NCI-H1105 treated with DMSO at 0.1 percent for 48 hours (cell line): ENCODE data around the gene MAP4K5.
A peak's percentile ranks its signal among the peaks of the same experiment; 100 is the strongest.
"Not testable (repeated sequence)": the region's sequence is repeated elsewhere in the genome, so short reads cannot be mapped to it uniquely, and the experiment has no call there.

Source experiments
- DNase-seq: peaks from one replicate; lab custom pipeline; 2025; lab: John Stamatoyannopoulos, UW

MAP4K5 gene

DNA sequence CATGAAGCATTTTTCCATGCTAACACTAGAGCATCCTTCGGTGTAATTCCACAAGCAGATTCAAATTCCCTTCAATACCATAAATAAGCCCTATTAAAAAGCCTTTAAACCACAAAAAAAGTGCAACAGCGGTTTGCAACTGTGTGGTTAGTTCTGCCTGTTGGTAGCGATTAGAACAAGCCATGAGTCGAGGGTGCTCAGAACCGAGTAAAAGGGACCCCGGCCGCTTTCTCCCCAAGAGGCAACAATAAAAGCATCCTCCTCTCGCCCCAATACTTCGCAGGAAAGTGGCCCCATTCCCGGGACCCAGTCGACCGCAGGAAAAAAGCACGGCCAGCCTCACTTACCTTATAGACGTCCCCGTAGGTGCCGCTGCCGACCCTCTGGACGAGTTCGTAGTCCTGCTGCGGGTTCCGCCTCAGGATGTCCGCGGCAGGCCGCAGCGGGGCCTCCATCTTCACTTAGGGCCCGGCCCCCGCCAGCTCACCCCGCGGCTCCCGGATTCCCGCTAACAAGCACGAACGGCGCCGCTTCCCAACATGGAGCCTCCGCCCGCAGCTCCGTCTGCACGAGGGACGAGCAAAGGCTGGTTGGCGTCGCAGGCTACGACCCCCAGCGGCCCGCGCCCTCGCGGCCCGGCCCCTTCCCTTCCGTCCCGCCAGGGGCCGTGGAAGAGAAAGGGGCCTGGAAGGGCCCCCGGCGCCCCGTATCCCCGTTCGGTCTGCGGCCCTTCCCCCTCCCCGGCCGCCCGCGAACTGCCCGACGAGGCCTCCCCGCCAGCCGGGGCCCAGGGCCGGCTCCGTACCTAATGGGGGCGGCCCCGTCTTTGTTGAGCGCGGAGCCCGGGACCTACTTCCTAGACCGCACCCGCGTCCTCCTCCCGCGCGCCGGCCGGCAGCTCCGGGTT, 521 bp downstream of the MAP4K5 start:
- DNase-seq, result peak; percentile 59

DNA sequence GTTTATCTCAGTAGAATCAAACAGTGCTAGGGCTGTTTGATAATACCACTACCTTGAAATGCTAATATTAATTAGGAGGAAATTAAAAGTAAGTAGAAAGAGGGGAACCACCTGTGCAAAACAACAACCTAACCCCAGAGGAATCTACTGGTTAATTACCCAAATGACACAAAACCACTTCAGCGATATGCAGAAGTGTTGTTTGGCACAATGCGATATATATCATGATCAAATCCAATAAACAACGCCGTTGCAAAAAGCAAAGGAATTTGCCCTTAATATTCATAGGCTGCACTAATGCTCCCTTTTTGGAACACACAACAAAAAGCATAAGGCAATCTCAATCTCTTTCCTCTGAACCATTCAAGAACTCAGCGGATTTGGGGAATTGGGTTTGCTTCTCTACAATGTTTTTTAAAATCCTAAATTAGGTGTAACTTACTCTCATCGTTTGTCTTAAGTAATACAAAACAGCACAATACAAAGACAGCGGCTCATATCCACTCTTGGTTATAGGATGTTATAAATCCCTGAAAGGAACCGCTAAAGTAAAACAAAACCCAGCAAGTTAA, 1.5 kb downstream of the MAP4K5 start:
- peak; percentile 18 for DNase-seq

DNA sequence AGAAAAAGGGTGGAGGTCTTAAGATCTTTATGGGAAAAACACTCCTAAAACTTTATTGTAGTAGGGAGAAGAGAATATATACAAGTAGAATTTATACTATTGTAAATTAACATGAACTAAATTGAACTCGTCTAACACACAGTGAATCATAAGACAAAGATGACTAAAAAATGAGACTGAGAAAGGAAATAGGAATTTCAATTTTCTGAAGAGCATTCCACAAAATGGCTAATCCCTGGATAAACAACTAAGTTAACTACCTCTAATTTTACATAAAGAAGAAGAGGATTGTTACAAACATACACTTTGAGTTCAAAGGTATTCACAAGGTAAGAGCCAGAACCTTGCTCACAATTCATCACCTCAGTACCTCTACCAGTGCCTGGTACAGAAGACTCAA, 2.0 kb downstream of the MAP4K5 start:
- no peak for DNase-seq

DNA sequence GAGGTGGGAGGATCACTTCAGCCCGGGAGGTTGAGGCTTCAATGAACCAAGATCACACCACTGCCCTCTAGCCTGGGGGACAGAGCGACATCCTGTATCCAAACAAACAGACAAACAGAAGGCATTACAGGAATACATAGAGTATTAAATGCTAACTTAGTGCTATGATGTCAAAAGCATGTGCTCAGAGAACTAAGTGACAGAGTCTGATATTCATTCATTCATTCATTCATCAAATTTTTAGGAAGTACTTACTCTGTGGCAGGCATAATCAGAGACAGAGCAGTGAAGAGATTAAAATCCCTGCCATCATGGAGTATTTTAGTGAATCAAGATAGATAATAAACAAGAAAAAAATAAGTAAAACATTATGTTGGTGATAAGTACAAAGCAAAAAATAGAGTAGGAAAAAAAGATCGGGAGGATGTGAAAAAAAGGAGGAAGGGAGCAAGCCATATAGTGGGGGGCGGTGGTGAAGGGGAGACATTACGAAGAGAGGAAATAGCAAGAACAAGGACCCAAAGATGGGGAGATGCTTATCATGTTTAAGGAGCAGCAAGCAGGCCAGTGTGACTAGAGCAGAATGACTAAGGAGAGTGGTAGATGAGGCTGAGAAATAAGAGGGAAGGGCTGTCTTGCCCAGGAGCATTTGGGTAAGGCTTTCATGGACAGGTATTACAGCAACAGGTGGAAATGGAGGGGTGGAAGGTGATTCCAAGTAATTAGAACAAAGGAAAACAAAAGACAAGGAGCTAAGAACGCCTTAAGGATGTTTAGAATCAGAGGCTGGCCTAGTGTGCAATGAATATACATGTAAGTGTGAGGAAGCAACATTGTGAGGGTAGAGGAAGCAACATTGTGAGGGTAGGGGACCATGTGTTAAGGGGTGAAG, 2.8 kb downstream of the MAP4K5 start:
- no peak for DNase-seq

DNA sequence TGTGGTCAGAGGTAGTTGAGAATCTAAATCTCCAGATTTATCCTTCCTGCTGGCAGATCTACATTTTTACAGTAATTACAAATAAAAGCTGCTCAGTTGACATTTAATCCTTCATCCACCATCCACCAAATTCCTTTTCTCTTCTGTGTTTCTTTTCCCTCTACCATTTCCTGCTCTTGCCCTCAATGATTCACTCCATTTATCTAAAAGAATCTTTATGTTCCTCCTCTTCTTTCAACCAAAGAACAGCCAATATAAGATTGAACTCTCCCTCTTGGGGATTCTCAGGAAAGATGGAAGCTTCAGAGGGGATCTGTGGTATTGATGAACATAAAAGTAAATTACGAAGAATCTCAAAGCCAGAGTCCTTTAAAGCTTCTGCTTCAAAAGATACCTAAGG, 4.4 kb downstream of the MAP4K5 start:
- DNase-seq, result no peak

DNA sequence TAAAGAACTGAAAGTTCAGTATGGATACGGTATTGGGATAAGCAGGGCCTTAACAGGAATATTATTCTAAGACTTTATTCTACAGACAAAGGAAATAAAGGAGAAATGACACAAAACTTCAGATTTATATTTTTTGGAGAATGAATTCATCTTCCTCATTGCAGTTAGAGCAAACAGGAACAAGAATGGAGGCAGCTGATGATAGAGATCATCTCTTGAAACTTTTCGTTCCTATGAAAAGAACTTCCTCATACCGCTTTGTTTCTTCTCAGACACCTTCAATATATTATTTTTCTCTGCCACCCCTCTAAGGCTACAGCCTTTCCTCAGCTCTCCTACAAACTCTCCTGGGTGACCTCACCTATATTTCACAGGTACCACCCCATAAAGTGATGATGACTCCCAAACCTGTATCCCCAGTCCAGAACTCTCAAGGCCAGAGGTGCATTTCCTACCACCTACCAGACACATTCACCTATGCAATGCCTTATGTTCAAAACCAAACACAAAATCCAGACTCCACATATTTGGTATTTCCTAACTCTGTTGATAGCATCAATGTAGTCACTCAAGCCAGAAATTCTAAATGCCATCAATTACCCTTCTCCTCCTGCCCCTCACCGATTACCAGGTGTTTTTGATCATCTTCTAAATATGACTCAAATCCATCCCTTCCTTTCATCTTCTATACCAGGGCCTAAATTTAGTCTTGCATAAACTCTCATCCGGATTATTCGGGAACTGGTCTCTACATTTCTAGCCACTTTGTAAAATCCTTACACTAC, 7.4 kb downstream of the MAP4K5 start:
- no peak for DNase-seq

DNA sequence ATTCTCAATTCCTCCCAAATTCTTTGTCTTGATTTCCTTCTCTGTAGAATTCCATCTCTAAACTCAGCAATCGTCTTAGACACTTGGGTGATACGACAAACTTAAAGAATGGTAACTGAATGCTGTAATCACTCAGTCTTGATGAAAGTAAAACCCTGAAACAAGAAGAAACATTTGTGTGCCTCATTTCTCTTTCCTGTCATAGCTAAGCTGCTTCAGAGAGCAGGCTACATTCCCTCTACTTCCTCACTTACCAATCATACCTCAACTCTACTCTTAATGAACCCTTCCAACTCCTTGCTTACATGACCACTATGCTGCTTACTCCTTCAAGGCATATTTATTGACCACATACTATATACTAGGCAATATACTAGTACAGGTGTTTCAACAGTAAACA, 8.3 kb downstream of the MAP4K5 start:
- no peak for DNase-seq

DNA sequence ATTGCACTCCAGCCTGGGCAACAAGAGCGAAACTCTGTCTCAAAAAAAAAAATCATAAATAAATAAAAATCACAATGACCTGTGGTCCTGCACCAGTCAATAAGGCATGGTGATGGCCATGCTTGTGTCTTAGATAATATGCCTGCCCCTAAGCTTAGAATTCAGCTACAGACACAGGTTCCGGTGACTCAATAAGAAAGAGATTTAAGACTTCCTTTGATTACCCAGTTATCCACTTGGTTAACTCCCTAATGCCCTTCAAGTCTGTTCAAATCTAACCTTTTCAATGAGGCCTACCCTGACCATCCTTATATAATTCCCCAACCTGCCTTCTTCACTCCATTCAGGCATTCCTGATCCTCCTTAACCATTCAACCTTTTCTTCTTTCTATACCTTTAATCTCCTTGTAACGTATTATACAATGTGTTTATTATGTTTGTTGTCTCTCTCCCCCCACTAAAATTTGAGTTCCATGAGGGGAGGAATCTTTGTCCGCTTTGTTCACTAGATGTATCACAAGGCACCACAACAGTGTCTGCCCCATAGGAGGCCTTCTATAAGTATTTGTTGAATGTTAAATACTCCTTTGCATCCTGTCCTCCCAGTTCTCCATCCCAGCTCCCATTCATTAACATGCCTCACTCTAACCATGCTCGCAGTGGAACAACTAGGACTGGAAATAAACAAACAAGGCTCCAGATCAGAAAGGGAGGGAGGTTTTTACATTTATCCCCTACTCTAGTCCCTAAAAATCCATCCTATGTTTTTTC, 8.9 kb downstream of the MAP4K5 start:
- DNase-seq, result no peak

DNA sequence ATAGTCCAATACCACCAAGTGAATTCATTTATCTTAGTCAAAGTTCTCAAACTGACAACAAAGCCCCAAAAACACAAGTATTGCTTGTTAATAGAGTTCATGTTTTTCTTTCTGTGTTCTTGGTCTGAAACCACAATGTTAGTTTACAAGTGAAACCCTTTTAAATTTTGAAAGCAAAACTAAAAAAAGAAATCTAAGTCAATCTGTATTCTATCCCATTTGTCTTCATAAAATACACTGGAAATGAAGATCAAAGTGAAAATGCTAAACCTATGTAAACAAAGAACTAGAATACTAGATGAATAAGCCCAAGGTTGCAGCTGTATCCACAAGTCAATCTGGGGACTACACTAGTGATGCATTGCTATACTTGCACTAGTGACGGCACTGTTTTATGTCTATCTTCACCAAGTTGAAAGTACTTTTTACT, 10.4 kb downstream of the MAP4K5 start:
- no peak for DNase-seq

DNA sequence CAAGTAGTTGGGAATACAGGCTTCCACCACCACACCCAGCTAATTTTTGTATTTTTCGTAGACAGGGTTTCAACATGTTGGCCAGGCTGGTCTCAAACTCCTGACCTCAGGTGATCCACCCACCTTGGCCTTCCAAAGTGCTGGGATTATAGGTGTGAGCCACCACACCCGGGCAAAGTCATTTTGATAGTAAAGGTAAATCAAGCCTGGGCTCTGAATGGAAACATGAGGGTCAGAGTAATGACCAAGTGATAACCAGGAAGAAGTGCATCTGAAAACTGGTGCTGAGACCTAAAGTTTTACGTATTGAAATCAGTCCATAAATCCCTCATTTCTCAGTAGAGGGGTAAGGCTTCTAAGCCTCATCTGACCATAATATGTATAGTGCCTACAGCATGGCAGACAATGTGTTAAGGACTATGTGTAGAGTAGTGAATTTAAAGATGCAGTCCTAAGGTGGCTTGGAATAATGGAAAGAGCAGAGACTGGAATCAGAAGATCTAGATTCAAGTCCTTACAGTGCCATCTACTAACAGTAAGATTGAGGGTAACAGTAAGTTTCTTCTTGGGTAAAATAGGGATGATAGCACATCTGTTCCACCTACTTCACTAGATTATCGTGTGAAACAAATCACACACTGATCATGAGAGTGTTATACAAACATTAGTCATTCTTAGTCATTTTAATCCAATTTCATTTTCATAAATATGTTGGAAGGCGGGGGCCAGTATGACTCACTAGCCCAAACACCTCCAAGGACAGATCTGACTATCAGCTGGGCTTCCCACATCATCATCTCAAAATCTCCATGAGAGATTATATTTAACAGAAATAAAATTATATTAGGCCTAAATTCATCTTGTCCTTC, 11.2 kb downstream of the MAP4K5 start:
- no peak for DNase-seq

DNA sequence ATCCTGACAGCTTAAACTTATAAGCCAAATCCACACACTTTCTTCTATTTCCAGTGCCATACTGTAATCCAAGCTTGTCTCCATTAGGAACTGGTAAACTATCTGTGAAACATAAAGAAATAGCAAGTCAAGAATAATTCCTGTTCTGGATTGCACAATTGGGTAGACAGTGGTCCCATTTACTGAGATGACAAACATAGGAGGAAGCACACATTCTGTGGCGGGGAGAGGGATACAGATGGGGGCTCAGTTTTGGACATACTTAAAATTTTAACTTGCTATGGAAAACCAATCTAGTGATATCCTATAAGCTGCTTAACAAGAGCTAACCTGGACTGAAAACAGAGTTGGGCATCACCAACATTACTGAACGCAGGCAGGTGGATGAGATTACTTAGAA, 16.3 kb downstream of the MAP4K5 start:
- no peak for DNase-seq

DNA sequence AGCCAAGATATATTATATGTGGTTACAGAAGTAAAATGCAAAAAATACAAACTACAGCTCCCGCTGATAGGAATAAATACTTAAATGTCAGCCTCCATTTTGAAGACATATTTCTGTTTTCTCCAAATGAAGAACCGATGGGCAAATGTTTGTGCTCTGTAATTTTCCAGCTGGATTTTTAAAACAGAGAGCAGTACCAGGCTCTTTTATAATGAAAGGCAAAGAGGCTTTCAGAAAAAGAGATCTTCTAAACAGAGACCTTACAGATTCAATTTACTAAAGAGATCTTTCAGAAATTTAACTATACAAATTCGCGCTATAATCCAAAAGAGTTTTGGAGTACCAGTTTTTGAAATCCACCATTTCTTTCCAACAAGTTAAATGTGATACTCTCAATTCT, 19.9 kb downstream of the MAP4K5 start:
- DNase-seq, result no peak

DNA sequence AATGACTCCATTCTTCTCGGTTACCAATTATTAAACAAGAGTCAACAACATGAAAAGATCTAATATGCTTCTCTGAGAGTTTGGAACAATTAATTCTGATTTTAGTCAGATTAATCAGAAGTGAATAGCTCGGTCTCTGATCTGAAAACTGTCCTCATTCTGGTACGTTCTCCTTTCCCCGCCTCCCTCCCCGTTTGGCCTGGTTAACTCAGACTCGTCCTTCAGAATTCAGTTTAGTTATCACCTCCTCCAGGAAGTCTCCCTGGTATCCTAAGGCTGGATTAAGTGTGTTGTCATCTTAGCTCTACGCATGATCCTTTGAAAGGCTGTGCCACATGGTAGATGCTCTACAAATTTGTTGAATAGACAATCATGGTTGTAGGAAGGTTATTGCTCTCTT, 22.2 kb downstream of the MAP4K5 start:
- DNase-seq, result no peak

DNA sequence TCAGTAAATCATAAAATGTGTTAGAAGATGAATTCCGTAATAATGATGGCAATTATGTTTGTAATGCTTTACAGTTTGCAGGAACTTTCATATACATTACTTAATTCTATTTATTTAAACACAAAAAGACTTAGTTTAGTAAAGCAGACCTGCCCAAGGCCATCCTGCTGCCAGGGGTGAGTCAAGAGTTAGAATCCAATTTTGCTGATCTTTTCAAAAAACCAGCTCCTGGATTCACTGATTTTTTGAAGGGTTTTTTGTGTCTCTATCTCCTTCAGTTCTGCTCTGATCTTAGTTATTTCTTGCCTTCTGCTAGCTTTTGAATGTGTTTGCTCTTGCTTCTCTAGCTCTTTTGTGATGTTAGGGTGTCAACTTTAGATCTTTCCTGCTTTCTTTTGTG, 25.3 kb downstream of the MAP4K5 start:
- DNase-seq, result not testable (repeated sequence)

DNA sequence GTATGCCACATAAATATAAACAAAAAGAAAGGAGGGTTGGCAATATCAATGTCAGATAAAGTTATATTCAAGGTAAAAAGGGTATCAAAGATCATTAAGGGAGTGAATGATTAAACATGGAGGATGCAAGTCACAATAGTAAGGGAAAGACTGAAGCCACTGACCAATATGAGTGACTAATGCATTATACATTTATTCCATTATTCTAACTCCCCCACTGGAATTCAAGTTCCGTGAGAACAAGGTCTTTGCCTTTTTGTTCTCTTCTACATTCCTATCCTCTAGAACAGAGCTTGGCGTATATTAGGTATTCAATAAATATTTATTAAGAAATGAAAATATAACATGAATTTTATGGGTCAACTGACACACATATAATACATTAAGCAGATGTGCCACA, 30.7 kb downstream of the MAP4K5 start:
- DNase-seq, result no peak

DNA sequence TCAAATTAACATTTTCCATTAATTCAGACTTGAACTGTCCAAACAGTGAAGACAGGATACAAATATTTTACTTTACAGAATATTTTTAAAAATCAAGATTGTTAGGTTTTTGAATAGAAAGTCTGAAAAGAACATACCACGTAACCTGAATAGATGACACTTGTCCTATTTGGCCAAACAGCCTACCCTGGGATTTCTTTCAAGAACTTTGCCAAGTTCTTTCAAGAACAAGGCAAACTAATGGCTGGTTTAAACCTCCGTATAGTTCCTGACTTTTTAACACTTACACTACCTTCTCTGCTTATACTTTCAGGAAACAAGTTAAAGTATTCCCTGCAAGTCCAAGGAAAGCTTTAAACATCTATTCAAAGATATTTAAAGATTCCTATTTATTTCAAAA, 35.0 kb downstream of the MAP4K5 start:
- no peak for DNase-seq

DNA sequence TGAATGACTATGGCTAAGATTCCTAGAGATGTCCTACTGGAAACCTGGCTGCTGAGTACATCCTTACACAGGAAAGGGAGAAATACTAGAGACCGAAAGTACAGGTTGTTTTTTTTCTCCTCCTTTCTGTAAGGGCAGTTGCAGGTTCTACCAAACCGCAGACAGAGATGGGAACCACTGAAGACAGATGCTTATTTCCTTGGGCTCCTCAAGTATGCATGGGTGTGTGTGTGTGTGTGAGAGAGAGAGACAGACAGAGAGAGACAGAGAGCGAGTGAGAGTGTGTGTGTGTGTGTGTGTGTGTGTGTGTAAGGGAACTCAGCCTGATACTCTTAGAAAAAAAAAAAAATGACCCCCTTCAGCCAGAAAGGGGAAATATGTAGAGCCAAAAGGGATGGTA, 42.5 kb downstream of the MAP4K5 start:
- DNase-seq, result no peak

DNA sequence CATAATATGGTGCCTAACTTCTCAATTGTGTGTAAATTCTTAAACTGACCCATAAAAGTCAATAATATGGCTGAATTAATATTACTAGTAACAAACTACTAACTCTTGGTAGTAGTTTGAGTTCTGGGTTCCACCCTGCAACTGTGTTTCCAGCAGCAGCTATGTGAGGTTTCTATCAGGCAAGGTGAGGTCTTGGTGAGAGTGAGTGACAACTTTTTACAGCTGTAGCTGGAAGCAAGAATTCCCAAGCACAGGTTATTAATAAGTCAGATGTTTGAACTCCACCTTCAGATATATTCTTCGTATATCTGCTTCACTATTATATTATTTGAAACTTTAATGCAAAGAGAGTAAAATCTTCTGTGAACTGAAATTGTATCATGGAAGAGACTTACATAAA, 43.8 kb downstream of the MAP4K5 start:
- no peak for DNase-seq

DNA sequence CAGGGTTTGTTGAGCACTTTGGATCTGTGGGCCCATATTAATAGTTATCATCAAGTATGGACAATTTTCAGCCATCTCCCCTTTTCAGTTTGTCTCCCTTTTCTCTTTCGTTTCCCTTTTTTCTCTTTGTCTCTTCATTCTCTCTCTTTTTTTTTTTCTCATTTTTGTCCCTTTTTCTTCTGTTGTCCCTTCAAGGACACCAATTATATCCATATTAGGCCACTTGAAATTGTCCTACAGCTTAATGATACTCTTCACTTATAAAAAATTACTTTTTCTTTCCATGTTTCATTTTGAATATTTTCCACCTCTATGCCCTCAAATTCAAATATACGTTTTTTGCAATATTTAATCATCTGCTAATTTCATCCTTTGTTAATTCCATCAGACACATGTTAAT, 53.3 kb downstream of the MAP4K5 start:
- no peak for DNase-seq

DNA sequence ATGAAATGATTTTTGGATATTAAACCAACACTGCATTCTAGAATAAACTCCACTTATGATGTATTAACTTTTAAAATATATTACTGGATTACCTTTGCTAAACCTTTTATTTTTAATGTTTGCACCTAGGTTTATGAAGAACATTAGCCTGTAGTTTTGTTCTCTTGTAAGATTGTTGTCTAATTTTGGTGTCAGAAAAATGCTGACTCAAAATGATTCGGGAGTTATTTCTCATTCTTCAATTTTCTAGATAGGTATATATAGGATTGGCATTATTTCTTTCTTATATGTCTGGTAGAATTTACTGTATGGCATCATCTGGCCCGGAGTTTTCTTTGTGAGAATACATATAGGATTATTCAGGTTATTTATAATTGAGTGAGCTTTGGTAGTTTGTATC, 54.6 kb downstream of the MAP4K5 start:
- no peak for DNase-seq
